H9 (cell line): ENCODE results near the gene ZHX3. TPM values are rescaled to one million over a fixed set of nuclear protein-coding genes. Genes with fewer than 3 reads are reported as not detected.

Experiments used
- DNase-seq: peaks from one replicate; pipeline ENCODE4 v3.0.0-alpha.2; 2017
- H2AFZ ChIP-seq: one replicate; pipeline ENCODE4 v1.6.1; 2013; ENCODE audit warnings: mild to moderate bottlenecking, low read length, control low read depth, moderate library complexity
- H2AK5ac ChIP-seq: 2 replicates; pipeline ENCODE4 v1.6.1; 2013; ENCODE audit warnings: low read length, control low read depth, mixed read lengths; ENCODE audit not compliant: insufficient read length
- H2BK120ac ChIP-seq: one replicate; pipeline ENCODE4 v1.6.1; 2013; ENCODE audit warnings: low read depth, mild to moderate bottlenecking, low read length, control low read depth, inconsistent platforms; ENCODE audit not compliant: poor library complexity, severe bottlenecking
- H2BK12ac ChIP-seq: 2 replicates; pipeline ENCODE4 v1.6.1; 2013; ENCODE audit warnings: low read length, control low read depth, mixed read lengths, low read depth; ENCODE audit not compliant: insufficient read length
- H2BK15ac ChIP-seq: 2 replicates; pipeline ENCODE4 v1.6.1; 2013; ENCODE audit warnings: low read depth, low read length, control low read depth
- H2BK20ac ChIP-seq: one replicate; pipeline ENCODE4 v1.6.1; 2013; ENCODE audit warnings: low read depth, mild to moderate bottlenecking, low read length, control low read depth, inconsistent platforms; ENCODE audit not compliant: poor library complexity, severe bottlenecking
- H2BK5ac ChIP-seq: 2 replicates; pipeline ENCODE4 v1.6.1; 2013; ENCODE audit warnings: low read length, control low read depth, mixed read lengths; ENCODE audit not compliant: insufficient read length
- H3K14ac ChIP-seq: 2 replicates; pipeline ENCODE4 v1.6.1; 2013; ENCODE audit warnings: low read length, control low read depth; ENCODE audit not compliant: insufficient read depth
- H3K18ac ChIP-seq: 2 replicates; pipeline ENCODE4 v1.6.1; 2013; ENCODE audit warnings: low read depth, mild to moderate bottlenecking, mixed read lengths, low read length, control low read depth; ENCODE audit not compliant: insufficient read length
- H3K23ac ChIP-seq: 2 replicates; pipeline ENCODE4 v1.6.1; 2013; ENCODE audit warnings: low read length, control low read depth, mixed read lengths, low read depth; ENCODE audit not compliant: insufficient read length
- H3K23me2 ChIP-seq: 2 replicates; pipeline ENCODE4 v1.6.1; 2013; ENCODE audit warnings: low read depth, mild to moderate bottlenecking, mixed read lengths, low read length, control low read depth; ENCODE audit not compliant: insufficient read length, poor library complexity, severe bottlenecking
- H3K27ac ChIP-seq: 2 replicates; pipeline ENCODE4 v1.5.1; 2013; ENCODE audit warnings: low read length, control low read depth, mixed read lengths, low read depth; ENCODE audit not compliant: insufficient read length
- H3K27me3 ChIP-seq: 2 replicates; pipeline ENCODE4 v1.6.1; 2013; ENCODE audit warnings: low read length, control low read depth, inconsistent platforms; ENCODE audit not compliant: insufficient read depth
- H3K4ac ChIP-seq: 2 replicates; pipeline ENCODE4 v1.6.1; 2013; ENCODE audit warnings: low read depth, mild to moderate bottlenecking, control low read depth, inconsistent platforms, low read length, moderate library complexity
- H3K4me1 ChIP-seq: 2 replicates; pipeline ENCODE4 v1.6.1; 2013; ENCODE audit warnings: low read length, control low read depth, inconsistent platforms; ENCODE audit not compliant: insufficient read depth
- H3K4me2 ChIP-seq: 2 replicates; pipeline ENCODE4 v1.6.1; 2013; ENCODE audit warnings: low read length, control low read depth, mixed read lengths; ENCODE audit not compliant: insufficient read length, insufficient read depth
- H3K56ac ChIP-seq: 2 replicates; pipeline ENCODE4 v1.6.1; 2013; ENCODE audit warnings: low read depth, mild to moderate bottlenecking, mixed read lengths, low read length, control low read depth; ENCODE audit not compliant: insufficient read length
- H3K79me1 ChIP-seq: 2 replicates; pipeline ENCODE4 v1.6.1; 2013; ENCODE audit warnings: low read depth, mild to moderate bottlenecking, moderate library complexity, low read length, control low read depth, inconsistent platforms; ENCODE audit not compliant: insufficient read depth, poor library complexity, severe bottlenecking
- H3K79me2 ChIP-seq: 2 replicates; pipeline ENCODE4 v1.6.1; 2013; ENCODE audit warnings: low read length, control low read depth, inconsistent platforms; ENCODE audit not compliant: insufficient read depth
- H3K9ac ChIP-seq: 2 replicates; pipeline ENCODE4 v1.6.1; 2013; ENCODE audit warnings: low read length, control low read depth, mixed read lengths; ENCODE audit not compliant: insufficient read length; ENCODE audit errors: extremely low read depth
- H3K9me3 ChIP-seq: one replicate; pipeline ENCODE4 v1.6.1; 2013; ENCODE audit warnings: low read depth, low read length, inconsistent platforms; ENCODE audit not compliant: control insufficient read depth
- H3T11ph ChIP-seq: one replicate; pipeline ENCODE4 v1.6.1; 2013; ENCODE audit warnings: mild to moderate bottlenecking, low read length, control low read depth, inconsistent platforms
- H4K20me1 ChIP-seq: one replicate; pipeline ENCODE4 v1.6.1; 2013; ENCODE audit not compliant: control insufficient read depth, insufficient read length, insufficient read depth
- H4K5ac ChIP-seq: 2 replicates; pipeline ENCODE4 v1.6.1; 2013; ENCODE audit warnings: low read depth, mild to moderate bottlenecking, mixed read lengths, low read length, control low read depth; ENCODE audit not compliant: insufficient read length
- H4K8ac ChIP-seq: replicated peaks from 2 replicates; pipeline ENCODE4 v1.6.1; 2013; ENCODE audit warnings: low read length, control low read depth, mixed read lengths, low read depth; ENCODE audit not compliant: insufficient read length
- H4K91ac ChIP-seq: 2 replicates; pipeline ENCODE4 v1.6.1; 2013; ENCODE audit warnings: low read depth, mild to moderate bottlenecking, moderate library complexity, mixed read lengths, low read length, control low read depth; ENCODE audit not compliant: insufficient read length
- H3K27ac Mint-ChIP-seq, 3 experiments: 2 replicates in 2 of 3; 3 replicates in 1 of 3; pipeline ENCODE4 v1.8.0; 2020 to 2021; ENCODE audit warnings: mixed read lengths in 3 of 3, mild to moderate bottlenecking in 1 of 3, moderate library complexity in 1 of 3
- H3K27me3 Mint-ChIP-seq: 2 replicates; pipeline ENCODE4 v1.8.0; 2021; ENCODE audit warnings: low read depth, mild to moderate bottlenecking, moderate library complexity, mixed read lengths
- H3K36me3 Mint-ChIP-seq, 3 experiments: 2 replicates in 2 of 3; 3 replicates in 1 of 3; pipeline ENCODE4 v1.8.0; 2020 to 2021; ENCODE audit warnings: low read depth in 3 of 3, mixed read lengths in 3 of 3; ENCODE audit not compliant: insufficient read depth in 1 of 3
- H3K4me1 Mint-ChIP-seq, 2 experiments: 2 replicates each; pipeline ENCODE4 v1.8.0; 2020; ENCODE audit warnings: mixed read lengths in 2 of 2
- H3K4me3 Mint-ChIP-seq, 2 experiments: 2 replicates in 1 of 2; 3 replicates in 1 of 2; pipeline ENCODE4 v1.8.0; 2020 to 2021; ENCODE audit warnings: mild to moderate bottlenecking in 2 of 2, mixed read lengths in 2 of 2, moderate library complexity in 1 of 2
- H3K9me3 Mint-ChIP-seq, 2 experiments: 2 replicates in 1 of 2; 3 replicates in 1 of 2; pipeline ENCODE4 v1.8.0; 2020; ENCODE audit warnings: mild to moderate bottlenecking in 2 of 2, mixed read lengths in 2 of 2, moderate library complexity in 1 of 2
- WGBS: extraction: QIAGEN DNeasy Blood & Tissue Kit; methylation state at CpG from one replicate; pipeline ENCODE4 v1.1.7; 2013; ENCODE audit warnings: missing lambda C conversion rate, low lambda C conversion rate, mixed read lengths; ENCODE audit not compliant: insufficient read length; ENCODE audit errors: extremely low coverage; 5-methylcytosine and 5-hydroxymethylcytosine counted together
- total RNA-seq: library from RNA; stranded (reverse); gene quantifications from 2 replicates; pipeline ENCODE4 v1.2.1, GENCODE V29; 2021
- TF ChIP-seq, protein P1 (sequence below): fragments of 200-600 bp; sonication (generic); conservative IDR thresholded peaks from 3 replicates; pipeline ENCODE4 v1.8.0; 2021; ENCODE audit warnings: antibody characterized with exemption, mild to moderate bottlenecking

The ZHX3 gene
- total RNA-seq, 1 experiment from 2014 or later: 4.4 TPM

DNA sequence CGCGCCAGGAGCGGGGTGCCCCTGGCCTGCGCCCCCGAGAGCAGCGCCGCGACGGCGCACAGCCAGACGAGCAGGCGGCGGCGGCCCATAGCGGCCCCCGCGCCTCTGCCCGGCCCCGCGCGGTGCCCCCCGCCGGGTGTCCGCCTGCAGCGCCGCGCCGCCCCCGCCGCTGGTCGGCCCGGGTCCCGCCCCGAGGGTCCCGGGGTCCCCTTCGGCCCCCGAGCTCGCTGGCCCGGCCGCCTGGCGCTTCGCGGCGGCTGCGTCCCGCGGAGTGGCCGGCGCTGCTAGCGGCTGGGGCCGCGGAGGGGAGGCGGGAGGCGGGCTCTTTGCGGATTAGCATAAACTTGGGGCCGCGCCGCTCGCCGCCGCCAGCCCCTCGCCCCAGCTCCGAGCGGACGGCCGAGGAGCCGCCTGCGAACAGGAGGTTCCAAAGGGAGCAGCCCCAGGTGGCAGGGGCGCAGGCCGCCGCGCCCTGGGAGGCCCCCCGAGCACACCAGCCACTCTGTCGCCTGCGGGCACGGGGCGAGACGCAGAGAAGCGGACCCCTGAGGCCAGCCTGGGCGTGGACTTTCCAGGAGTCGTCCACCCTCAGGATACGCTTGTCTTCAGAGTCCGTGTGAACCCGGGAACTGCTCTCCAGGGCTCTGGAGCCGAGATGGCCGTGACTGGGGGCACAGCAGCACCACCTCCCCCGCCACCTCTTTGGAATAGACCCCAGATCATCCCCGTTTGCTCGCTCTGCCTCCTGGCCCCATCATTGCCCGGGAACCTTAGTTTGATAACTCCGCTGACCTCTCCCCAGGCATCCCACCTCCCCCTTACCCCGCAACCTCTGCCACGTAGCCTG is 49.2 kb upstream of the ZHX3 start, which contains the start of gene EMILIN3:
TSS of gene EMILIN3 (minus strand) at position 273 of the 847 bp plus-strand sequence. CDS start at position 89, 184 bp downstream.
- Histone ChIP-seq H2AFZ (no peak within 1 kb of the TSS), H3K27me3 (peaks cover 19% of the 10 kb centered on the region)
- H3K27me3 Mint-ChIP-seq: peaks cover 56% of the 10 kb centered on the region

More for the DNA sequence above, 49.2 kb upstream of the ZHX3 start, which contains the start of gene EMILIN3:
- no peak within 1 kb of the TSS; the same call in 1 of the 2 replicates for H2BK15ac ChIP-seq
- no peak within 1 kb of the TSS for H2BK12ac ChIP-seq
- H3K14ac ChIP-seq: no peak within 1 kb of the TSS
- no peaks in the 10 kb centered on the region for H3K79me1 ChIP-seq
- H3T11ph ChIP-seq: no peak within 1 kb of the TSS
- H3K9me3 ChIP-seq: peaks cover 4% of the 10 kb centered on the region
- Mint-ChIP-seq H3K9me3 (peaks cover 7 to 10% of the 10 kb centered on the region in 2 experiments), H3K4me3 (peak within 1 kb of the TSS; percentile 68 to 88), H3K27ac (no peak within 1 kb of the TSS), H3K4me1 (peaks cover 10 to 11% of the 10 kb centered on the region in 2 experiments), H3K36me3 (peaks cover 0 to 6% (median 5%) of the 10 kb centered on the region in 3 experiments; a peak in 5 of 7 replicates)
- no peak within 1 kb of the TSS for H2AK5ac ChIP-seq
- H3K18ac ChIP-seq: no peak within 1 kb of the TSS
- no peak within 1 kb of the TSS for H4K8ac ChIP-seq
- no peak within 1 kb of the TSS for H4K5ac ChIP-seq
- H2BK5ac ChIP-seq: no peak within 1 kb of the TSS
- H2BK120ac ChIP-seq: no peak within 1 kb of the TSS
- peaks cover 3% of the 10 kb centered on the region for H3K23me2 ChIP-seq
- no peaks in the 10 kb centered on the region for H3K79me2 ChIP-seq
- H4K20me1 ChIP-seq: no peaks in the 10 kb centered on the region
- peak; percentile 61 for DNase-seq
- no peak within 1 kb of the TSS for H2BK20ac ChIP-seq
- no CpG with 5 or more reads among the region's 93 CpGs for WGBS
- no peak within 1 kb of the TSS for H3K23ac ChIP-seq
- H3K27ac ChIP-seq: no peak within 1 kb of the TSS
- H3K4me2 ChIP-seq: peak within 1 kb of the TSS; percentile 81
- TF ChIP-seq, protein P1, sequence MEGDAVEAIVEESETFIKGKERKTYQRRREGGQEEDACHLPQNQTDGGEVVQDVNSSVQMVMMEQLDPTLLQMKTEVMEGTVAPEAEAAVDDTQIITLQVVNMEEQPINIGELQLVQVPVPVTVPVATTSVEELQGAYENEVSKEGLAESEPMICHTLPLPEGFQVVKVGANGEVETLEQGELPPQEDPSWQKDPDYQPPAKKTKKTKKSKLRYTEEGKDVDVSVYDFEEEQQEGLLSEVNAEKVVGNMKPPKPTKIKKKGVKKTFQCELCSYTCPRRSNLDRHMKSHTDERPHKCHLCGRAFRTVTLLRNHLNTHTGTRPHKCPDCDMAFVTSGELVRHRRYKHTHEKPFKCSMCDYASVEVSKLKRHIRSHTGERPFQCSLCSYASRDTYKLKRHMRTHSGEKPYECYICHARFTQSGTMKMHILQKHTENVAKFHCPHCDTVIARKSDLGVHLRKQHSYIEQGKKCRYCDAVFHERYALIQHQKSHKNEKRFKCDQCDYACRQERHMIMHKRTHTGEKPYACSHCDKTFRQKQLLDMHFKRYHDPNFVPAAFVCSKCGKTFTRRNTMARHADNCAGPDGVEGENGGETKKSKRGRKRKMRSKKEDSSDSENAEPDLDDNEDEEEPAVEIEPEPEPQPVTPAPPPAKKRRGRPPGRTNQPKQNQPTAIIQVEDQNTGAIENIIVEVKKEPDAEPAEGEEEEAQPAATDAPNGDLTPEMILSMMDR: no peak
- H3K4me1 ChIP-seq: no peaks in the 10 kb centered on the region
- H3K4ac ChIP-seq: no peak within 1 kb of the TSS
- no peak within 1 kb of the TSS for H3K9ac ChIP-seq
- no peak within 1 kb of the TSS for H4K91ac ChIP-seq
- no peak within 1 kb of the TSS for H3K56ac ChIP-seq
